ENCODE data around the gene MCOLN1.

MCOLN1 gene

GRCh38 chr19:7554990-7555864, 32.8 kb downstream of the MCOLN1 start:
- no peak overlapping the region for H3K4me3 ChIP-seq (ENCODE audit: low read depth, low read length)
- no peak for TF ChIP-seq MYC (IDR thresholded peaks at IDR 0.05; ENCODE audit: low read depth, low read length)
- no peak for TF ChIP-seq POLR2A (IDR thresholded peaks at IDR 0.05; ENCODE audit: extremely low read depth, insufficient read length)
- no peak for TF ChIP-seq CTCF (IDR thresholded peaks at IDR 0.05; ENCODE audit: low read depth, low read length)
- TF ChIP-seq MAX (IDR thresholded peaks at IDR 0.05; ENCODE audit: low read depth, low read length): no peak
- no peak for DNase-seq (ENCODE audit: low read depth)

- DNase-seq (ENCODE audit: low read depth): no peak
- TF ChIP-seq MYC (IDR thresholded peaks at IDR 0.05; ENCODE audit: low read depth, low read length): no peak
- no peak overlapping the region for H3K4me3 ChIP-seq (ENCODE audit: low read depth, low read length)
Observed at GRCh38 chr19:7556696-7557315, 34.4 kb downstream of the MCOLN1 start.

- no peak for DNase-seq (ENCODE audit: low read depth)
- TF ChIP-seq CTCF (IDR thresholded peaks at IDR 0.05; ENCODE audit: low read depth, low read length) (no peak), POLR2A (IDR thresholded peaks at IDR 0.05; ENCODE audit: extremely low read depth, insufficient read length) (no peak), MAX (IDR thresholded peaks at IDR 0.05; ENCODE audit: low read depth, low read length) (no peak), MYC (IDR thresholded peaks at IDR 0.05; ENCODE audit: low read depth, low read length) (no peak)
Observed at GRCh38 chr19:7558667-7559066, 36.2 kb downstream of the MCOLN1 start.

GRCh38 chr19:7559102-7559501, 36.7 kb downstream of the MCOLN1 start:
- TF ChIP-seq MAX (IDR thresholded peaks at IDR 0.05; ENCODE audit: low read depth, low read length) (no peak), MYC (IDR thresholded peaks at IDR 0.05; ENCODE audit: low read depth, low read length) (no peak), POLR2A (IDR thresholded peaks at IDR 0.05; ENCODE audit: extremely low read depth, insufficient read length) (no peak), CTCF (IDR thresholded peaks at IDR 0.05; ENCODE audit: low read depth, low read length) (no peak)
- no peak for DNase-seq (ENCODE audit: low read depth)
- H3K4me3 ChIP-seq (ENCODE audit: low read depth, low read length): no peak overlapping the region

More at GRCh38 chr19:7558667-7559066, 36.2 kb downstream of the MCOLN1 start:
- no peak overlapping the region for H3K4me3 ChIP-seq (ENCODE audit: low read depth, low read length)

- no peak overlapping the region for H3K4me3 ChIP-seq (ENCODE audit: low read depth, low read length)
- peak; percentile 33 for DNase-seq (ENCODE audit: low read depth)
- no peak for TF ChIP-seq MAX (IDR thresholded peaks at IDR 0.05; ENCODE audit: low read depth, low read length)
- no peak for TF ChIP-seq CTCF (IDR thresholded peaks at IDR 0.05; ENCODE audit: low read depth, low read length)
Observed at GRCh38 chr19:7560255-7560654, 37.8 kb downstream of the MCOLN1 start.

GRCh38 chr19:7561325-7561724, 38.9 kb downstream of the MCOLN1 start:
- no peak overlapping the region for H3K4me3 ChIP-seq (ENCODE audit: low read depth, low read length)
- TF ChIP-seq MAX (IDR thresholded peaks at IDR 0.05; ENCODE audit: low read depth, low read length) (no peak), POLR2A (IDR thresholded peaks at IDR 0.05; ENCODE audit: extremely low read depth, insufficient read length) (no peak), CTCF (IDR thresholded peaks at IDR 0.05; ENCODE audit: low read depth, low read length) (no peak), MYC (IDR thresholded peaks at IDR 0.05; ENCODE audit: low read depth, low read length) (no peak)
- no peak for DNase-seq (ENCODE audit: low read depth)
